ENCODE data around the gene PNMA5. TPM values are rescaled to one million over a fixed set of nuclear protein-coding genes. Genes with fewer than 3 reads are reported as not detected.

The PNMA5 gene
- total RNA-seq, 4 donors from 2014 or later = not detected

- Histone ChIP-seq H3K4me3 (peak overlapping the region; percentile 58), H3K9me3 (no peaks in the 10 kb centered on the region), H3K36me3 (no peaks in the 10 kb centered on the region), H3K27me3 (no peaks in the 10 kb centered on the region), H3K4me1 (peaks cover 5% of the 10 kb centered on the region), H3K27ac (peak overlapping the region; percentile 69)
- TF ChIP-seq POLR2AphosphoS5 (IDR thresholded peaks at IDR 0.05) (no peak), CTCF (IDR thresholded peaks at IDR 0.05) (no peak), POLR2A (IDR thresholded peaks at IDR 0.05) (no peak), EP300 (IDR thresholded peaks at IDR 0.05) (no peak)
- 57% methylated on average over 8 of the region's 11 CpGs for whole genome bisulfite sequencing
- no peak for DNase-seq (ENCODE audit: low spot score in 2 of 2)
These were observed 51.9 kb downstream of the PNMA5 start for GRCh38 chrX:152942077-152942442.

GRCh38 chrX:152941328-152942076 is 52.4 kb downstream of the PNMA5 start:
- DNase-seq (ENCODE audit: low spot score in 2 of 2) = peak; percentile 90 to 93
- H3K4me1 ChIP-seq = peaks cover 5% of the 10 kb centered on the region
- 37% methylated on average over 40 of the region's 70 CpGs for WGBS
- peak overlapping the region; percentile 69 for H3K27ac ChIP-seq
- no peaks in the 10 kb centered on the region for H3K9me3 ChIP-seq
- peak in 1 of 3 donors; percentile 42 for TF ChIP-seq POLR2AphosphoS5 (IDR thresholded peaks at IDR 0.05)
- TF ChIP-seq EP300 (IDR thresholded peaks at IDR 0.05) = no peak
- peak; percentile 69 to 74 for TF ChIP-seq CTCF (IDR thresholded peaks at IDR 0.05)
- no peak for TF ChIP-seq POLR2A (IDR thresholded peaks at IDR 0.05)
- H3K27me3 ChIP-seq = no peaks in the 10 kb centered on the region
- H3K4me3 ChIP-seq = peak overlapping the region; percentile 58
- no peaks in the 10 kb centered on the region for H3K36me3 ChIP-seq

Other genes starting within 250 kb of the PNMA5 start
- not detected for gene MAGEA2, start 240.3 kb downstream of the PNMA5 start, total RNA-seq
- not detected for gene CSAG3, start 234.9 kb downstream of the PNMA5 start, total RNA-seq
- gene MAGEA6, start 224.4 kb downstream of the PNMA5 start, total RNA-seq = not detected
- 10 to 100 TPM in 3 of 4 donors, 1 to 10 TPM in 1; 8.9 to 24.1 (median 18.7) TPM for gene CETN2, start 163.4 kb downstream of the PNMA5 start, total RNA-seq
- gene NSDHL, start 163.1 kb downstream of the PNMA5 start, total RNA-seq = 10 to 100 TPM; 11.8 to 34.1 (median 22.4) TPM
- 10 to 100 TPM; 50.1 to 81.3 (median 66.1) TPM for gene ZNF185, start 96.0 kb downstream of the PNMA5 start, total RNA-seq
- gene PNMA3, start 62.4 kb upstream of the PNMA5 start, total RNA-seq = under 1 TPM; 0.26 to 0.97 (median 0.61) TPM
- gene PNMA6A, start 78.3 kb upstream of the PNMA5 start, total RNA-seq = under 1 TPM in 3 of 4 donors, not detected in 1; 0.26 to 0.32 (median 0.30) TPM
- not detected for gene MAGEA1, start 185.2 kb upstream of the PNMA5 start, total RNA-seq

Measured in suprapubic skin (tissue), 4 donors.